Astrocyte (in vitro differentiated cells and primary cell): Measurements from ENCODE around the gene PTPMT1. TPM values are rescaled to one million over a fixed set of nuclear protein-coding genes. Genes with fewer than 3 reads are reported as not detected.

ENCODE experiments used
- DNase-seq: peaks from one replicate; pipeline ENCODE4 v3.0.0-alpha.2; 2010; ENCODE audit warnings: low read depth
- FAIRE-seq: peaks from 2 replicates; lab custom pipeline; 2011; peaks lifted over from hg19 to GRCh38; lab: Jason Lieb, UNC
- H2AFZ ChIP-seq: 2 replicates; pipeline ENCODE4 v1.6.0; 2012; ENCODE audit warnings: low read depth, low read length, inconsistent platforms
- H3K27ac ChIP-seq: 2 replicates; pipeline ENCODE4 v1.5.1; 2011; ENCODE audit warnings: low read depth, low read length, inconsistent platforms
- H3K27me3 ChIP-seq: 2 replicates; pipeline ENCODE4 v1.6.0; 2011; ENCODE audit warnings: low read length, inconsistent platforms; ENCODE audit not compliant: insufficient read depth
- H3K36me3 ChIP-seq: 2 replicates; pipeline ENCODE4 v1.5.1; 2011; ENCODE audit warnings: low read length, inconsistent platforms; ENCODE audit not compliant: insufficient read depth
- H3K4me1 ChIP-seq: 2 replicates; pipeline ENCODE4 v1.5.1; 2011; ENCODE audit warnings: low read length, inconsistent platforms; ENCODE audit not compliant: insufficient read depth
- H3K4me2 ChIP-seq: 2 replicates; pipeline ENCODE4 v1.6.0; 2012; ENCODE audit warnings: low read length, inconsistent platforms
- H3K4me3 ChIP-seq: 2 replicates; pipeline ENCODE4 v1.5.1; 2011; ENCODE audit warnings: low read depth, mild to moderate bottlenecking, low read length, inconsistent platforms; ENCODE audit not compliant: insufficient read depth
- H3K79me2 ChIP-seq: 2 replicates; pipeline ENCODE4 v1.6.0; 2012; ENCODE audit warnings: mild to moderate bottlenecking, low read length, inconsistent platforms; ENCODE audit not compliant: insufficient read depth
- H3K9ac ChIP-seq: 2 replicates; pipeline ENCODE4 v1.6.0; 2012; ENCODE audit warnings: mild to moderate bottlenecking, low read length, inconsistent platforms
- H3K9me3 ChIP-seq: 2 replicates; pipeline ENCODE4 v1.5.1; 2012; ENCODE audit warnings: low read depth, mild to moderate bottlenecking, low read length, inconsistent platforms; ENCODE audit not compliant: insufficient read depth
- H4K20me1 ChIP-seq: 2 replicates; pipeline ENCODE4 v1.6.0; 2012; ENCODE audit warnings: low read length, inconsistent platforms; ENCODE audit not compliant: insufficient read depth
- H3K27ac Mint-ChIP-seq: one replicate; pipeline ENCODE4 v1.8.0; 2021; ENCODE audit warnings: mild to moderate bottlenecking, mixed read lengths; ENCODE audit not compliant: unreplicated experiment
- H3K27me3 Mint-ChIP-seq: one replicate; pipeline ENCODE4 v1.8.0; 2021; ENCODE audit warnings: low read depth, mixed read lengths; ENCODE audit not compliant: unreplicated experiment
- H3K36me3 Mint-ChIP-seq: one replicate; pipeline ENCODE4 v1.8.0; 2021; ENCODE audit warnings: low read depth, mixed read lengths; ENCODE audit not compliant: unreplicated experiment
- H3K4me1 Mint-ChIP-seq: one replicate; pipeline ENCODE4 v1.8.0; 2021; ENCODE audit warnings: low read depth, mixed read lengths; ENCODE audit not compliant: unreplicated experiment
- H3K4me3 Mint-ChIP-seq: one replicate; pipeline ENCODE4 v1.8.0; 2021; ENCODE audit warnings: mild to moderate bottlenecking, moderate library complexity, mixed read lengths; ENCODE audit not compliant: unreplicated experiment
- H3K9me3 Mint-ChIP-seq: one replicate; pipeline ENCODE4 v1.8.0; 2021; ENCODE audit warnings: mild to moderate bottlenecking, mixed read lengths; ENCODE audit not compliant: unreplicated experiment
- EZH2 ChIP-seq: IDR thresholded peaks from 2 replicates; pipeline ENCODE4 v1.6.1; 2012; ENCODE audit warnings: mild to moderate bottlenecking, low read length, inconsistent platforms; ENCODE audit not compliant: insufficient read depth
- total RNA-seq: library from RNA; stranded (reverse); gene quantifications from 2 replicates; pipeline ENCODE4 v1.2.1, GENCODE V29; 2021
- TF ChIP-seq, protein P1 (sequence below): IDR thresholded peaks from 2 replicates; pipeline ENCODE4 v1.5.1; 2011; ENCODE audit warnings: low read depth, mild to moderate bottlenecking, inconsistent platforms, low read length, moderate library complexity; ENCODE audit not compliant: insufficient read depth

PTPMT1 gene
- total RNA-seq, 1 donor from 2014 or later = 32.4 TPM

DNA sequence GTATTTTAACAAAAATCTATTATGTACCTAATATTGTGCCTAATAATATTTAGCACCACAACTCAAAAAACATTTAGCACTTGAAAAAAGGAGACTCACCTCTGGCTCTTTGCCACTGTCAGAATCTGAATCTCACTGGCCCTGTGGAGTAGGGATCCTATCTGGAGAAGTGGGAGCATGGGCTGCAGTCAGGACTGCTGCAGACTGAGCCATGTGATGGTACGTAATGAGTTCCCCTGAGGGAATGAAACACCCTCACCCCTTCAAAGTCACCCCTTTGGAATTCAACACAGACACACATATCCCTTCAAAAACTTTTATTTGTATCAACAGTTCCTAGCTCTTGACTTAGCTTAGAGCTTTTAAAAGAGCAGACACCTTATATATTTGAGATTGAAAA, 6.5 kb downstream of the PTPMT1 start:
- Mint-ChIP-seq H3K36me3 (peaks cover 11% of the 10 kb centered on the region), H3K27ac (no peak overlapping the region), H3K4me1 (no peaks in the 10 kb centered on the region), H3K9me3 (no peaks in the 10 kb centered on the region), H3K27me3 (no peaks in the 10 kb centered on the region), H3K4me3 (no peak overlapping the region)
- Histone ChIP-seq H3K4me2 (peak overlapping the region; percentile 6), H3K4me1 (peaks cover 16% of the 10 kb centered on the region), H4K20me1 (peaks cover 24% of the 10 kb centered on the region), H3K9ac (peak overlapping the region; percentile 15), H3K27ac (peak overlapping the region; percentile 19), H3K9me3 (no peaks in the 10 kb centered on the region), H3K79me2 (peaks cover 60% of the 10 kb centered on the region), H2AFZ (no peak overlapping the region), H3K36me3 (peaks cover 20% of the 10 kb centered on the region), H3K27me3 (no peaks in the 10 kb centered on the region), H3K4me3 (no peak overlapping the region)
- TF ChIP-seq, protein P1, sequence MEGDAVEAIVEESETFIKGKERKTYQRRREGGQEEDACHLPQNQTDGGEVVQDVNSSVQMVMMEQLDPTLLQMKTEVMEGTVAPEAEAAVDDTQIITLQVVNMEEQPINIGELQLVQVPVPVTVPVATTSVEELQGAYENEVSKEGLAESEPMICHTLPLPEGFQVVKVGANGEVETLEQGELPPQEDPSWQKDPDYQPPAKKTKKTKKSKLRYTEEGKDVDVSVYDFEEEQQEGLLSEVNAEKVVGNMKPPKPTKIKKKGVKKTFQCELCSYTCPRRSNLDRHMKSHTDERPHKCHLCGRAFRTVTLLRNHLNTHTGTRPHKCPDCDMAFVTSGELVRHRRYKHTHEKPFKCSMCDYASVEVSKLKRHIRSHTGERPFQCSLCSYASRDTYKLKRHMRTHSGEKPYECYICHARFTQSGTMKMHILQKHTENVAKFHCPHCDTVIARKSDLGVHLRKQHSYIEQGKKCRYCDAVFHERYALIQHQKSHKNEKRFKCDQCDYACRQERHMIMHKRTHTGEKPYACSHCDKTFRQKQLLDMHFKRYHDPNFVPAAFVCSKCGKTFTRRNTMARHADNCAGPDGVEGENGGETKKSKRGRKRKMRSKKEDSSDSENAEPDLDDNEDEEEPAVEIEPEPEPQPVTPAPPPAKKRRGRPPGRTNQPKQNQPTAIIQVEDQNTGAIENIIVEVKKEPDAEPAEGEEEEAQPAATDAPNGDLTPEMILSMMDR = no peak
- no peak for TF ChIP-seq EZH2
- no peak for FAIRE-seq
- peak; percentile 59 for DNase-seq

DNA sequence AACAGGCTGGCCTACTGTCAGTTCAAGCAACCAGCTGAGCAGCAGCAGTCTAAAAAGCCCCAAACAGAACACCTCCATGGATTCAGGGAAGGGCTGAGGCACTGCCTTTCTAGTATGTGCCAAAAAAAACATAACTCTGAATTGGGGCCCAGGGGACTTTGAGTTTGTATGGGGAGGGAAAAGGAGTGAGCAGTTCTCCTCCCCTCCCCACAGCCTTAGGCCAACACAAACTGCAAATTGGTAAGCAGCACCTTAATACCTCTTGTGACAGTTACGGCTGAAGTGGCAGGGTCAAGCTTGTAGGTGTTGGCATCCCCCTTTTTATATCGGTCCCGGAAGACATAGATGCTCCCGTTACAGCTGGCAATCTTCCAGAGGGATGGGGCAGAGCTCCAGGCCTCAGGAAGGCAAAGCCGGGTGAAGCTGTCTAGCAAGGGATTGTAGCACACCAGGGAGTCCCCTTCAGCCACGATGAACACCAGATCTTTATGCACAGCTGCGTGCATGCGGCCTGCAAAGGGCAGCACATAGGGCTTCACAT, 7.4 kb downstream of the PTPMT1 start:
- FAIRE-seq (no peak), DNase-seq (no peak)
- Mint-ChIP-seq H3K4me1 (peaks cover 2% of the 10 kb centered on the region), H3K27me3 (no peaks in the 10 kb centered on the region), H3K9me3 (no peaks in the 10 kb centered on the region), H3K27ac (no peak overlapping the region), H3K36me3 (peaks cover 17% of the 10 kb centered on the region), H3K4me3 (no peak overlapping the region)
- peak overlapping the region; percentile 19 for H3K27ac ChIP-seq
- H2AFZ ChIP-seq = no peak overlapping the region
- peaks cover 19% of the 10 kb centered on the region for H3K4me1 ChIP-seq
- H3K79me2 ChIP-seq = peaks cover 66% of the 10 kb centered on the region
- H3K36me3 ChIP-seq = peaks cover 20% of the 10 kb centered on the region
- peaks cover 24% of the 10 kb centered on the region for H4K20me1 ChIP-seq
- no peaks in the 10 kb centered on the region for H3K9me3 ChIP-seq
- TF ChIP-seq EZH2 = no peak
- TF ChIP-seq, protein P1 = no peak
- peak overlapping the region; percentile 15 for H3K9ac ChIP-seq
- no peaks in the 10 kb centered on the region for H3K27me3 ChIP-seq
- peak overlapping the region; percentile 6 for H3K4me2 ChIP-seq
- no peak overlapping the region for H3K4me3 ChIP-seq

DNA sequence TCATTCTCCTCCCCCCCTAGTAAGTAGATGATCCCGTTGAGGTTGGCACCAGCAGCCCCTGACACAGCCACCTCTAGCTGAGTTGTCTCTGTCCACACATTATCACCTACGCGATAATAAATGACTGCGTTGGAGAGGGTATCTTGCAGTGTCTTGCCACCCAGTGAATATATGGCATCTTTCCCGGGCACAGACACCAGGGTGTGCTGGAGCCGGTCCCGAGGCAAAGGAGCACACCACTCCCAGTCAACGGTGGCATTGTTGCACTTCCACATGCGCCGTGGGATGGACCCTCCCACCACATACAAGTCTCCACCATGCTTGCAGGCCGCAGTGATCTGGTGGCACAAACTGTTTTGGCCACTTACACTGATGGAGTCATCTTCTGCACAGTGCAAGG, 7.9 kb downstream of the PTPMT1 start:
- peaks cover 14% of the 10 kb centered on the region for H3K36me3 Mint-ChIP-seq
- H3K9me3 Mint-ChIP-seq = no peaks in the 10 kb centered on the region
- no peak overlapping the region for H3K4me3 Mint-ChIP-seq
- peaks cover 20% of the 10 kb centered on the region for H3K36me3 ChIP-seq
- no peaks in the 10 kb centered on the region for H3K27me3 ChIP-seq
- no peaks in the 10 kb centered on the region for H3K27me3 Mint-ChIP-seq
- no peak for TF ChIP-seq EZH2
- TF ChIP-seq, protein P1 = no peak
- peaks cover 24% of the 10 kb centered on the region for H4K20me1 ChIP-seq
- peaks cover 3% of the 10 kb centered on the region for H3K4me1 Mint-ChIP-seq
- H3K4me1 ChIP-seq = peaks cover 23% of the 10 kb centered on the region
- no peak overlapping the region for H3K4me3 ChIP-seq
- peak overlapping the region; percentile 6 for H3K4me2 ChIP-seq
- no peak overlapping the region for H3K9ac ChIP-seq
- FAIRE-seq (no peak), DNase-seq (no peak)
- no peaks in the 10 kb centered on the region for H3K9me3 ChIP-seq
- no peak overlapping the region for H3K27ac Mint-ChIP-seq
- peaks cover 68% of the 10 kb centered on the region for H3K79me2 ChIP-seq
- H3K27ac ChIP-seq = no peak overlapping the region
- no peak overlapping the region for H2AFZ ChIP-seq
